Stimulated activated CD4-positive, alpha-beta T cell treated with anti-CD3 and anti-CD28 coated beads, Interleukin-4, amount 100 ng/mL, for 24 hours (primary cell): ENCODE data around the gene CYSRT1.

Experiments
- DNase-seq: peaks from one replicate; pipeline ENCODE4 v3.0.0-alpha.2; 2020

CYSRT1 gene

DNA sequence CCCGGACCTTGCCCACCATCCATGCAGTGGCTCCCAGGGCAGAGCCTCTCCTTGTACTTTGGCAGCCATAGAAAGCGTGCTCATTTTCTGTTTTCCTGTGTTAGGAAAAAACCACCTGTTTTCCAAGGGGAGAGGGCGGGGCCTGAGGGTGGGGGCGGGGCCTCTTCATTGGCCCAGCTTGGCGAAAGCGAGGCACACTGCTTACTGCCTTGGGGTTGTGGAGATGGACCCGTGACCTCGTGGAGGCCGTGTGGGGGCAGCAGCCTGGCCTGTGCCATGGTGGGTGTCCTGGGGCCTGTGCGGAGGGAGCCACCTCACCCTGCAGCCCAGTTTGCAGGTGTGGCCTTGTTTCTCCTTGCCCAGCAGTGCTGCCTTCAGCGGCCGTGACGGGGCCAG, 48.1 kb downstream of the CYSRT1 start:
- DNase-seq: no peak

DNA sequence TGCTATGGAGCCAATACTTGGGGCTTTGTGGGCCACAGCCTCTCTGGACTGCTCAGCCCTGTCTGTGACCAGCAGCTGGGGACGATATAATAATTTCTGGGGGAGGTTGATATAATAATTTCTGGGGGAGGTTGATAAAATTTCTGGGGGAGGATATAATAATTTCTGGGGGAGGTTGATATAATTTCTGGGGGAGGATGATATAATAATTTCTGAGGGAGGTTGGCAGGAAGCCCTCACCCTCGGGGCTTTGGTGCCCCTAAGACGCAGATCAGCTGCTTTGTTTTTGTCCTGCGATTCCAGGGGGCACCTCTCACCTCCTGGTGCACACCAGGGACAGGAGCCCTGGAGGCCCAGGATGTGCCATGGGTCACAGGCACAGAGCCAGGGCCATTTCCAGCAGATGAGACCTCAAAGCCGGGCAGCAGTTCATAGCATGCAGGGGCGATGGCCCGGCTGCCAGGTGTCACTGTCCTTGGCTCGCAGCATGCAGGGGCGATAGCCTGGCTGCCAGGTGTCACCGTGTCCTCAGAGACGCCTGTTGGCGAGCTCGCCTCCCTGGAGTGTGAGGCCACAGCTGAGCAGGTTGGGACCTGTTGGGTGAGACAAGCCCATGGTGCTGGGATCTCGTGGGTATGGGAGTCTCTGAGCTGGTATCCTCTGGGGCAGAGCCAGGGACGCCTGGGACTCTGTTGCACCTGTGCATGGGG, 48.8 kb downstream of the CYSRT1 start:
- DNase-seq: no peak

DNA sequence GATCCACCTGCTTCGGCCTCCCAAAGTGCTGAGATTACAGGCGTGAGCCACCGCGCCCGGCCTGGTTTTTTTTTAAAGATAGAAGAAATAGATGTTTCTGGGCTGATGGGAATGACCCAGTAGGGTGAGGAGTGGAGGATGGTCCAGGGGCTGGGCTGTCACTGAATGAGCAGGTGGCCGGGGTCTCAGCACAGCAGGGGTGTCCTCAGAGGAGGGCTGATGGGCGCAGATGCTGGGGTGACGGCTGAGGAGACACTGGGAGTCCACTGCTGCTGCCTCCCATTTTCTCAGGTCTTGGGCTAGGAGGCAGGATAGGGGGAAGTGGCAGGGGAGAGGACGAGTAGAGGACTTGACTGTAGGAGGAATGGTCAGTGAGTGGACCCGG, 50.2 kb downstream of the CYSRT1 start:
- no peak for DNase-seq
